ENCODE measurements around the gene ECE2.

DNA sequence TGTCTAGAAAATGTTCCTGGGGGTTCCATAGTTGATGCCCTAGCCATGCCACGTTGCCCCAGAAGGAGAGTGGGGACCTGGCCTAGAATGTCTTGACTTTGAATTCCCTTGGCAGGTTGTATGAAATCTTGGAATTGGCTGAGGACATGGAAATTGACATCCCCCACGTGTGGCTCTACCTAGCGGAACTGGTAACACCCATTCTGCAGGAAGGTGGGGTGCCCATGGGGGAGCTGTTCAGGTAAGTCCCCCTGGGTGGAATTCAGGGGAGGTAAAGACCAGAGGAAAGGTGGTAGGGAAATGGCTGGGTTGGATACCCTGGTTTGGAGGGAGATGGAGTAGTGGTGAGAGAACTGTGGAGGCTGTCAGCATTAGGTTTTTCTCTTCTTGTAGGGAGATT is 52.7 kb downstream of the ECE2 start:
- TF ChIP-seq, protein P1, sequence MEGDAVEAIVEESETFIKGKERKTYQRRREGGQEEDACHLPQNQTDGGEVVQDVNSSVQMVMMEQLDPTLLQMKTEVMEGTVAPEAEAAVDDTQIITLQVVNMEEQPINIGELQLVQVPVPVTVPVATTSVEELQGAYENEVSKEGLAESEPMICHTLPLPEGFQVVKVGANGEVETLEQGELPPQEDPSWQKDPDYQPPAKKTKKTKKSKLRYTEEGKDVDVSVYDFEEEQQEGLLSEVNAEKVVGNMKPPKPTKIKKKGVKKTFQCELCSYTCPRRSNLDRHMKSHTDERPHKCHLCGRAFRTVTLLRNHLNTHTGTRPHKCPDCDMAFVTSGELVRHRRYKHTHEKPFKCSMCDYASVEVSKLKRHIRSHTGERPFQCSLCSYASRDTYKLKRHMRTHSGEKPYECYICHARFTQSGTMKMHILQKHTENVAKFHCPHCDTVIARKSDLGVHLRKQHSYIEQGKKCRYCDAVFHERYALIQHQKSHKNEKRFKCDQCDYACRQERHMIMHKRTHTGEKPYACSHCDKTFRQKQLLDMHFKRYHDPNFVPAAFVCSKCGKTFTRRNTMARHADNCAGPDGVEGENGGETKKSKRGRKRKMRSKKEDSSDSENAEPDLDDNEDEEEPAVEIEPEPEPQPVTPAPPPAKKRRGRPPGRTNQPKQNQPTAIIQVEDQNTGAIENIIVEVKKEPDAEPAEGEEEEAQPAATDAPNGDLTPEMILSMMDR (conservative IDR thresholded peaks at IDR 0.05; ENCODE audit: low read length): no peak
- no peak for TF ChIP-seq EZH2phosphoT487 (IDR thresholded peaks at IDR 0.05; ENCODE audit: borderline replicate concordance, low read depth, low read length)

Data from OCI-LY7 (cell line).